A549 (cell line): Measurements from ENCODE around the gene NPTX2. TPM values are rescaled to one million over a fixed set of nuclear protein-coding genes. Genes with fewer than 3 reads are reported as not detected.
"Not testable (repeated sequence)": the region's sequence is repeated elsewhere in the genome, so short reads cannot be mapped to it uniquely, and the experiment has no call there.

Source experiments
- ATAC-seq, 2 experiments: fragments of 200-7000 bp in 1 of 2; fragments of >200 bp in 1 of 2; cut with Nextera tagmentation in 1 of 2; cut with Tn5 transposase in 1 of 2; 3 replicates each; pipeline versions ENCODE4 v1.8.0 to v1.9.1; 2018 to 2020; ENCODE audit warnings: mild to moderate bottlenecking in 1 of 2, moderate library complexity in 1 of 2
- CTCF ChIA-PET: fragments of 300-600 bp; sonication (Branson Sonifier 250); formaldehyde crosslinking; extraction: SDS; loops from one replicate; lab custom pipeline; 2021; ENCODE audit warnings: antibody characterized with exemption, inconsistent platforms; lab: Yijun Ruan, JAX
- POLR2A ChIA-PET: fragments of 350-600 bp; formaldehyde crosslinking; extraction: SDS; loops from one replicate; lab custom pipeline; 2021; ENCODE audit warnings: antibody characterized with exemption, inconsistent platforms; lab: Yijun Ruan, JAX
- DNase-seq, 2 experiments: peaks; one replicate each; pipeline versions ENCODE4 v3.0.0 to v3.0.0-alpha.2; 2011 to 2016; ENCODE audit warnings: low read depth in 1 of 2, low spot score in 1 of 2
- FAIRE-seq: peaks from 2 replicates; lab custom pipeline; 2011; peaks lifted over from hg19 to GRCh38; lab: Jason Lieb, UNC
- H3K27ac ChIP-seq, 2 experiments: fragments of >200 bp; sonication (Bioruptor Twin); formaldehyde crosslinking; 3 replicates each; pipeline ENCODE4 v1.5.1; 2016 to 2017
- H3K4me1 ChIP-seq: fragments of >200 bp; sonication (Bioruptor Twin); formaldehyde crosslinking; 3 replicates; pipeline ENCODE4 v1.6.1; 2016
- H3K4me2 ChIP-seq: fragments of >200 bp; sonication (Bioruptor Twin); formaldehyde crosslinking; 3 replicates; pipeline ENCODE4 v1.6.1; 2016
- H3K4me3 ChIP-seq: fragments of >200 bp; sonication (Bioruptor Twin); formaldehyde crosslinking; 3 replicates; pipeline ENCODE4 v1.5.1; 2016
- H3K9me3 ChIP-seq: fragments of >200 bp; sonication (Bioruptor Twin); formaldehyde crosslinking; 3 replicates; pipeline ENCODE4 v1.6.1; 2016
- BHLHE40 ChIP-seq: IDR thresholded peaks from 2 replicates; pipeline ENCODE4 v1.6.1; 2012; ENCODE audit warnings: low read depth, low read length, inconsistent platforms
- CBX2 ChIP-seq: fragments of 200-600 bp; sonication (generic); IDR thresholded peaks from 2 replicates; pipeline ENCODE4 v1.6.1; 2016; ENCODE audit warnings: low read depth, mild to moderate bottlenecking, borderline replicate concordance
- EHF ChIP-seq: fragments of 250-450 bp; sonication (Bioruptor Pico); IDR thresholded peaks from 2 replicates; pipeline ENCODE4 v1.5.0; 2020; ENCODE audit warnings: mild to moderate bottlenecking
- ESRRA ChIP-seq: fragments of 150-350 bp; IDR thresholded peaks from 2 replicates; pipeline ENCODE4 v1.6.1; 2014; ENCODE audit warnings: mild to moderate bottlenecking, low read length, borderline replicate concordance
- FOSB ChIP-seq: fragments of 250-450 bp; sonication (Bioruptor Pico); IDR thresholded peaks from 2 replicates; pipeline ENCODE4 v1.5.0; 2020; ENCODE audit warnings: mild to moderate bottlenecking, moderate library complexity
- FOSL2 ChIP-seq, 2 experiments: fragments of 450-650 bp in 1 of 2; fragments of >200 bp in 1 of 2; sonication (Bioruptor Twin) in 1 of 2; formaldehyde crosslinking; IDR thresholded peaks; 2 replicates each; pipeline versions ENCODE4 v1.5.0 to v1.6.1; 2016 to 2020; ENCODE audit warnings: mild to moderate bottlenecking in 1 of 2, moderate library complexity in 1 of 2
- HMGXB4 ChIP-seq: fragments of 250-450 bp; sonication (Bioruptor Pico); IDR thresholded peaks from 2 replicates; pipeline ENCODE4 v1.5.0; 2021; ENCODE audit warnings: mild to moderate bottlenecking, moderate library complexity, borderline replicate concordance
- JUN ChIP-seq, 2 experiments: fragments of >200 bp; sonication (Bioruptor Twin); formaldehyde crosslinking; IDR thresholded peaks; 2 replicates in 1 of 2; 3 replicates in 1 of 2; pipeline ENCODE4 v1.6.1; 2016 to 2017
- NFE2L2 ChIP-seq: fragments of 150-350 bp; conservative IDR thresholded peaks from 2 replicates; pipeline ENCODE4 v1.6.1; 2014; ENCODE audit warnings: low read length
- NPAS2 ChIP-seq: fragments of 250-450 bp; sonication (Bioruptor Pico); IDR thresholded peaks from 2 replicates; pipeline ENCODE4 v1.8.0; 2022; ENCODE audit warnings: mild to moderate bottlenecking, moderate library complexity, borderline replicate concordance
- PHF8 ChIP-seq: fragments of 200-600 bp; sonication (generic); IDR thresholded peaks from 2 replicates; pipeline ENCODE4 v1.6.1; 2016; ENCODE audit warnings: low read depth, mild to moderate bottlenecking, antibody characterized with exemption, moderate library complexity, borderline replicate concordance
- POLR2A ChIP-seq: IDR thresholded peaks from 2 replicates; pipeline ENCODE4 v1.6.1; 2012; ENCODE audit warnings: mild to moderate bottlenecking, low read length
- POLR2AphosphoS2 ChIP-seq: conservative IDR thresholded peaks from 2 replicates; pipeline ENCODE4 v1.6.1; 2012; ENCODE audit warnings: low read length, improper control_type of control experiment, inconsistent platforms
- RAD21 ChIP-seq, 2 experiments: fragments of >200 bp in 1 of 2; sonication (Bioruptor Twin) in 1 of 2; formaldehyde crosslinking in 1 of 2; IDR thresholded peaks in 1 of 2; conservative IDR thresholded peaks in 1 of 2; 2 replicates in 1 of 2; 3 replicates in 1 of 2; pipeline ENCODE4 v1.6.1; 2012 to 2018; ENCODE audit warnings: inconsistent platforms in 1 of 2
- RFX5 ChIP-seq: fragments of 450-650 bp; IDR thresholded peaks from 2 replicates; pipeline ENCODE4 v1.7.1; 2014; ENCODE audit warnings: antibody characterized with exemption, mild to moderate bottlenecking, moderate library complexity
- RNF2 ChIP-seq: fragments of 200-600 bp; sonication (generic); IDR thresholded peaks from 2 replicates; pipeline ENCODE4 v1.6.1; 2016; ENCODE audit warnings: low read depth, mild to moderate bottlenecking, antibody characterized with exemption, moderate library complexity, borderline replicate concordance
- SMC3 ChIP-seq: fragments of >200 bp; sonication (Bioruptor Twin); formaldehyde crosslinking; IDR thresholded peaks from 3 replicates; pipeline ENCODE4 v1.6.1; 2018; ENCODE audit warnings: inconsistent platforms
- TP53 ChIP-seq: fragments of 250-450 bp; sonication (Bioruptor Pico); IDR thresholded peaks from 2 replicates; pipeline ENCODE4 v1.5.0; 2021; ENCODE audit warnings: mild to moderate bottlenecking, moderate library complexity
- USF2 ChIP-seq: fragments of 450-650 bp; IDR thresholded peaks from 2 replicates; pipeline ENCODE4 v1.6.1; 2014; ENCODE audit warnings: antibody characterized with exemption
- ZC3H11A ChIP-seq: fragments of 450-650 bp; IDR thresholded peaks from 2 replicates; pipeline ENCODE4 v1.6.1; 2014; ENCODE audit warnings: antibody characterized with exemption, mild to moderate bottlenecking
- WGBS: methylation state at CpG from one replicate; pipeline ENCODE4 v1.1.6; 2017; ENCODE audit errors: missing lambda C conversion rate; 5-methylcytosine and 5-hydroxymethylcytosine counted together
- polyA plus RNA-seq, 4 experiments: library from polyadenylated mRNA; depleted of rRNA in 3 of 4; stranded (reverse); fragments of >200 nt; fragmentation: RNase III in 1 of 4; extraction: RNeasy Plus Mini Kit Qiagen cat#74134 plus additional on column Dnase treatment in 1 of 4; gene quantifications; 2 replicates in 3 of 4; 3 replicates in 1 of 4; pipeline ENCODE4 v1.2.3, GENCODE V29; 2011 to 2017
- TF ChIP-seq, protein P1 (sequence below): IDR thresholded peaks from 2 replicates; pipeline ENCODE4 v1.6.1; 2012
- TF ChIP-seq, protein P2 (sequence below): IDR thresholded peaks from 2 replicates; pipeline ENCODE4 v1.6.1; 2012; ENCODE audit warnings: low read depth, borderline replicate concordance

Gene NPTX2
- polyA plus RNA-seq, 2 of the 4 experiments (the other 2 are of a cell fraction): not detected

- POLR2A ChIA-PET: no interaction called here
- CTCF ChIA-PET: no interaction called here
Observed at GRCh38 chr7:98571986-98572385, 45.1 kb upstream of the NPTX2 start.

DNA sequence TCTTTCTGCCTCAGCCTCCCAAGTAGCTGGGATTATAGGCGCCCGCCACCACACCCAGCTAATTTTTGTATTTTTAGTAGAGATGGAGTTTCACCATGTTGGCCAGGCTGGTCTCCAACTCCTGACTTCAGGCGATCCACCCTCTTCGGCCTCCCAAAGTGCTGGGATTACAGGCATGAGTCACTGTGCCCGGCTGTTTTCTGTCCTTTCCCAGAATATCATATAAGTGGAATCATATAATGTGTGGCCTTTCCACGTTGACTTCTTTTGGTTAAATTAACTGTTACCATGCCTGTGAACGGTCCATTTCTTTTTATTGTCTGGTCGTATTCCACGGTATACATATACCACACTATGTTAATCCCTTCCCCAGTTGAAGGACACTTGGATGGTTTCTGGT lies 44.4 kb upstream of the NPTX2 start:
- H3K4me1 ChIP-seq, H3K4me2 ChIP-seq, H3K27ac ChIP-seq, H3K4me3 ChIP-seq, FAIRE-seq, DNase-seq, ATAC-seq, POLR2A ChIA-PET: not testable (repeated sequence)
- CTCF ChIA-PET: interaction anchor here (0.6 kb wide), 1 partner anchor 99 kb away, joined by 3 read pairs; no protein-coding TSS in a partner anchor
- peaks cover 26% of the 10 kb centered on the region for H3K9me3 ChIP-seq
- 49% methylated on average over 9 of the region's 9 CpGs for WGBS

More at GRCh38 chr7:98571986-98572385, 45.1 kb upstream of the NPTX2 start:
- Histone ChIP-seq H3K4me1 (no peaks in the 10 kb centered on the region), H3K4me2 (no peak overlapping the region), H3K4me3 (no peak overlapping the region), H3K9me3 (peaks cover 26% of the 10 kb centered on the region), H3K27ac (no peak overlapping the region)
- ATAC-seq (no peak), DNase-seq (no peak), FAIRE-seq (no peak)
- TF ChIP-seq USF2 (no peak), SMC3 (no peak)
- 23% methylated on average over 6 of the region's 6 CpGs for WGBS

DNA sequence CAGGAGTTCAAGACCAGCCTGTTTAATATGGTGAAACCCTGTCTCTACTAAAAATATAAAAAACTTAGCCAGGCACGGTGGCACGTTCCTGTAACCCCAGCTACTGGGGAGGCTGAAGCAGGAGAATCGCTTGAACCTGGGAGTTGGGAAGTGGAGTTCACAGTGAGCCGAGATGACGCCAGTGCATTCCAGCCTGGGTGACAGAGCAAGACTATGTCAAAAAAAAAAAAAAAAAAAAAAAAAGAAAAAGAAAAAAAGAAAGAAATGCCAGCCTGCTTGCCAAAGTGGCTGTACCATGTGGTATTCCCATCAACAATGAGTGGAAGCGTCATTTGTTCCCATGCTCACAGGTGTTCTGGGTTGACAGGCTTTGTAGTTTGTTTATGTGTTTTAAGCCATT lies 43.3 kb upstream of the NPTX2 start:
- DNase-seq (no peak), ATAC-seq (no peak), FAIRE-seq (no peak)
- Histone ChIP-seq H3K4me2 (no peak overlapping the region), H3K27ac (no peak overlapping the region), H3K4me1 (no peaks in the 10 kb centered on the region), H3K9me3 (peaks cover 26% of the 10 kb centered on the region), H3K4me3 (no peak overlapping the region)
- 13% methylated on average over 6 of the region's 6 CpGs for WGBS
- ChIA-PET CTCF (no interaction called here), POLR2A (no interaction called here)
- TF ChIP-seq HMGXB4 (no peak), JUN (IDR thresholded peaks at IDR 0.05) (no peak), FOSL2 (IDR thresholded peaks at IDR 0.05) (no peak), FOSL2 (CRISPR knock-in tag; IDR thresholded peaks at IDR 0.05) (no peak), POLR2AphosphoS2 (no peak), RFX5 (no peak), POLR2A (no peak), FOSB (CRISPR knock-in tag) (no peak), RNF2 (no peak), CBX2 (no peak), EHF (CRISPR knock-in tag) (no peak)
- TF ChIP-seq, protein P1, sequence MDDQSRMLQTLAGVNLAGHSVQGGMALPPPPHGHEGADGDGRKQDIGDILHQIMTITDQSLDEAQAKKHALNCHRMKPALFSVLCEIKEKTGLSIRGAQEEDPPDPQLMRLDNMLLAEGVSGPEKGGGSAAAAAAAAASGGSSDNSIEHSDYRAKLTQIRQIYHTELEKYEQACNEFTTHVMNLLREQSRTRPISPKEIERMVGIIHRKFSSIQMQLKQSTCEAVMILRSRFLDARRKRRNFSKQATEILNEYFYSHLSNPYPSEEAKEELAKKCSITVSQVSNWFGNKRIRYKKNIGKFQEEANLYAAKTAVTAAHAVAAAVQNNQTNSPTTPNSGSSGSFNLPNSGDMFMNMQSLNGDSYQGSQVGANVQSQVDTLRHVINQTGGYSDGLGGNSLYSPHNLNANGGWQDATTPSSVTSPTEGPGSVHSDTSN: no peak

DNA sequence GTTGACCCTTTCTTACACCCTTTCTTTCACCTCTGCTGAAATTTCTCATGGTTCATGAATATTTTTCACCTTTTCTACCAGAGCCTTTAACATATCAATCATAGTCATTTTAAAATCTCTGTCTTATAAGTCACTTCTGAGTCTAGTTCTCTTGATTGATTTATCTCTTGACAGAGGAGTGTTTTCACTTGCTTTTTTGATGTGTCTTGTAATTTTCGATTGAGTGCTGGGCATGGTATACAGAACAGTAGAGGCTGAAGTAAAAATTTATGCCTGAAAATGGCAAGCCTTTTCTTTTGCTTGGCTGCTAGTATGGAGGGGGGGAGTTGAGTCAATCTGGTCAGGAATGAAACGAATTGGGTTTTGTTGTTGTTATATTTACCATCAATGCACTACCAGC lies 41.2 kb upstream of the NPTX2 start:
- CTCF ChIA-PET: no interaction called here
- POLR2A ChIA-PET: no interaction called here
- no peak overlapping the region for H3K27ac ChIP-seq
- H3K9me3 ChIP-seq: peaks cover 26% of the 10 kb centered on the region
- H3K4me3 ChIP-seq: no peak overlapping the region
- H3K4me2 ChIP-seq: no peak overlapping the region
- DNase-seq (no peak), ATAC-seq (no peak), FAIRE-seq (no peak)
- H3K4me1 ChIP-seq: no peaks in the 10 kb centered on the region
- WGBS: 2% methylated on average over 2 of the region's 2 CpGs
- TF ChIP-seq ZC3H11A (no peak), PHF8 (no peak), EHF (CRISPR knock-in tag) (no peak), TP53 (CRISPR knock-in tag) (no peak), RFX5 (no peak), NFE2L2 (no peak), BHLHE40 (no peak), RAD21 (conservative IDR thresholded peaks at IDR 0.05 in 1 of 2, IDR thresholded peaks at IDR 0.05 in 1 of 2) (no peak), ESRRA (no peak), NPAS2 (CRISPR knock-in tag) (no peak), POLR2AphosphoS2 (no peak)
- TF ChIP-seq, protein P2, sequence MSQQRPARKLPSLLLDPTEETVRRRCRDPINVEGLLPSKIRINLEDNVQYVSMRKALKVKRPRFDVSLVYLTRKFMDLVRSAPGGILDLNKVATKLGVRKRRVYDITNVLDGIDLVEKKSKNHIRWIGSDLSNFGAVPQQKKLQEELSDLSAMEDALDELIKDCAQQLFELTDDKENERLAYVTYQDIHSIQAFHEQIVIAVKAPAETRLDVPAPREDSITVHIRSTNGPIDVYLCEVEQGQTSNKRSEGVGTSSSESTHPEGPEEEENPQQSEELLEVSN: no peak
- TF ChIP-seq, all 56 proteins: peak for 0
